ENCODE data around the gene KSR2. TPM values are rescaled to one million over a fixed set of nuclear protein-coding genes. Genes with fewer than 3 reads are reported as not detected.

KSR2 gene
- total RNA-seq, 1 donor from 2014 or later = 0.30 TPM

DNA sequence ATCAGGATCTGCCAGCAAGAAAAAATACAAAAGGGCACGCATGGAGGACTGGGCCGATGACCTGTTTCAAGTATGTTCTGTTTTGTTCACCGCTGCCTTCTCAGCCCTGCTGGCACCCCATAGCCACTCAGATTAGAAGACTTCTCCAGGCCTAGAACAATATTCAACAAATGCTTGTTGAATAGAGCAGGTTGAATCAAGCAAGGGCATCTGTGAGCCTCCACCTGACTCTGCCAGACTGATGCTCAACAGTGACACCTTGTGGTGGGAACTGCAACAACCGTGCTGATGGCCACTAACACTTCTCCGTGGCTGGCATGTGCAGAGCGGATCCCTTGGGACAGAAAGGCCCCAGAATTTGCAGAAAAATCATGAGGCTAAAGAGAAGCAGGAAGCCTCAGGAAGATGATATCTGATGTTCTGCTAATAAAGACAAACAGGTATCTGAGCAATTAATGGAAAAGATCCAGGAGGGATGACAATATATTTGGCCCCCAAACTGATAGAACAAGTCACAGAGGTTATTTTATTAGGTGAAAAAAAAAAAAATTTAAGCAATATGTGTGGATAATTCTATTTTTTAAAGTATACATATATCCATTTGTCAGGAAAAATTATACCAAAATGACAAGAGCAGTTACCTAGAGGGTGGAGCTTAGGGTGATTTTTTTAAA is 114.3 kb downstream of the KSR2 start:
- Histone ChIP-seq H3F3A (ENCODE audit: low read depth) (no peaks in the 10 kb centered on the region), H3K4me3 (no peak overlapping the region), H3K27me3 (no peaks in the 10 kb centered on the region), H2AFZ (replicated peaks) (no peak overlapping the region), H3K4me2 (no peak overlapping the region), H4K20me1 (ENCODE audit: low read depth) (no peaks in the 10 kb centered on the region), H3K4me1 (no peaks in the 10 kb centered on the region), H3K79me2 (ENCODE audit: low read depth) (no peaks in the 10 kb centered on the region), H3K9me3 (ENCODE audit: low read depth) (no peaks in the 10 kb centered on the region), H3K27ac (no peak overlapping the region), H3K36me3 (no peaks in the 10 kb centered on the region), H3K9ac (no peak overlapping the region)
- Mint-ChIP-seq H3K27me3 (ENCODE audit: insufficient read depth, low read depth) (peaks cover 2% of the 10 kb centered on the region), H3K4me3 (no peak overlapping the region), H3K36me3 (no peaks in the 10 kb centered on the region), H3K9me3 (peaks cover 4% of the 10 kb centered on the region), H3K4me1 (no peaks in the 10 kb centered on the region), H3K27ac (no peak overlapping the region)
- TF ChIP-seq EZH2 (IDR thresholded peaks at IDR 0.05) = no peak
- no peak for TF ChIP-seq EZH2phosphoT487 (IDR thresholded peaks at IDR 0.05)
- TF ChIP-seq CTCF (IDR thresholded peaks at IDR 0.05) = peak; percentile 89
- DNase-seq (ENCODE audit: low spot score) = peak; percentile 81

GRCh38 chr12:117853600-117853999 is 115.2 kb downstream of the KSR2 start:
- no peaks in the 10 kb centered on the region for H3K27me3 ChIP-seq
- H4K20me1 ChIP-seq (ENCODE audit: low read depth) = no peaks in the 10 kb centered on the region
- H3K4me3 Mint-ChIP-seq = no peak overlapping the region
- peaks cover 4% of the 10 kb centered on the region for H3K9me3 Mint-ChIP-seq
- H3K79me2 ChIP-seq (ENCODE audit: low read depth) = no peaks in the 10 kb centered on the region
- H3K4me3 ChIP-seq = no peak overlapping the region
- no peaks in the 10 kb centered on the region for H3K4me1 Mint-ChIP-seq
- no peaks in the 10 kb centered on the region for H3K4me1 ChIP-seq
- H2AFZ ChIP-seq (replicated peaks) = no peak overlapping the region
- no peak for TF ChIP-seq EZH2 (IDR thresholded peaks at IDR 0.05)
- TF ChIP-seq EZH2phosphoT487 (IDR thresholded peaks at IDR 0.05) = no peak
- TF ChIP-seq CTCF (IDR thresholded peaks at IDR 0.05) = no peak
- no peaks in the 10 kb centered on the region for H3F3A ChIP-seq (ENCODE audit: low read depth)
- no peak overlapping the region for H3K27ac Mint-ChIP-seq
- H3K27me3 Mint-ChIP-seq (ENCODE audit: insufficient read depth, low read depth) = peaks cover 2% of the 10 kb centered on the region
- no peak overlapping the region for H3K4me2 ChIP-seq
- no peaks in the 10 kb centered on the region for H3K36me3 ChIP-seq
- no peak overlapping the region for H3K27ac ChIP-seq
- H3K36me3 Mint-ChIP-seq = no peaks in the 10 kb centered on the region
- no peak for DNase-seq (ENCODE audit: low spot score)
- H3K9ac ChIP-seq = no peak overlapping the region
- H3K9me3 ChIP-seq (ENCODE audit: low read depth) = no peaks in the 10 kb centered on the region

DNA sequence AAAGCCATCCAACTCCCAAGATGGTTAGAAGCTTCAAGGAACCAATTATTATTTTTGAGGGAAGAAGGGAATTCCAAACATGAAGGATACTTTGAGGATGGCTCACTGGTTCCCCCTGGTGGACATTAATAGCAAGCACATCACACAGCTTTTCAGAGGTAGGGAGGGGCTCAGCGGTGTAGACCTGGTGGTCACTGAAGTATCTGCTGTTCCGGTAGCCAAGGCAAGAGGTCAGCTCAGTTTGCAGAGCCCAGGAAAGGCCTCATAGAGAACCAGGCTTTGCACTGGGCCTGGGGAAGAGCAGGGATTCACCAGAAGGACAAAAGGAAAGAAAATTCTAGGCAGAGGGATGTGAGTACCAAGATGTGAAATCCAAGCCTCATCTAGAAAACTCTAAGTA is 118.7 kb downstream of the KSR2 start:
- no peak overlapping the region for H3K9ac ChIP-seq
- DNase-seq (ENCODE audit: low spot score) = peak; percentile 78
- no peak overlapping the region for H2AFZ ChIP-seq (replicated peaks)
- H3K9me3 ChIP-seq (ENCODE audit: low read depth) = no peaks in the 10 kb centered on the region
- peaks cover 6% of the 10 kb centered on the region for H3F3A ChIP-seq (ENCODE audit: low read depth)
- no peaks in the 10 kb centered on the region for H3K4me1 Mint-ChIP-seq
- TF ChIP-seq EZH2phosphoT487 (IDR thresholded peaks at IDR 0.05) (no peak), CTCF (IDR thresholded peaks at IDR 0.05) (peak; percentile 95)
- H3K36me3 Mint-ChIP-seq = no peaks in the 10 kb centered on the region
- H3K27me3 ChIP-seq = no peaks in the 10 kb centered on the region
- no peak overlapping the region for H3K4me2 ChIP-seq
- H4K20me1 ChIP-seq (ENCODE audit: low read depth) = no peaks in the 10 kb centered on the region
- no peak overlapping the region for H3K4me3 ChIP-seq
- H3K4me1 ChIP-seq = peaks cover 21% of the 10 kb centered on the region
- no peak overlapping the region for H3K27ac ChIP-seq
- H3K36me3 ChIP-seq = no peaks in the 10 kb centered on the region
- H3K4me3 Mint-ChIP-seq = no peak overlapping the region
- no peak overlapping the region for H3K27ac Mint-ChIP-seq
- H3K79me2 ChIP-seq (ENCODE audit: low read depth) = no peaks in the 10 kb centered on the region
- peaks cover 6% of the 10 kb centered on the region for H3K9me3 Mint-ChIP-seq
- H3K27me3 Mint-ChIP-seq (ENCODE audit: insufficient read depth, low read depth) = peaks cover 5% of the 10 kb centered on the region
